ENCODE measurements around the gene SCEL.

The SCEL gene

DNA sequence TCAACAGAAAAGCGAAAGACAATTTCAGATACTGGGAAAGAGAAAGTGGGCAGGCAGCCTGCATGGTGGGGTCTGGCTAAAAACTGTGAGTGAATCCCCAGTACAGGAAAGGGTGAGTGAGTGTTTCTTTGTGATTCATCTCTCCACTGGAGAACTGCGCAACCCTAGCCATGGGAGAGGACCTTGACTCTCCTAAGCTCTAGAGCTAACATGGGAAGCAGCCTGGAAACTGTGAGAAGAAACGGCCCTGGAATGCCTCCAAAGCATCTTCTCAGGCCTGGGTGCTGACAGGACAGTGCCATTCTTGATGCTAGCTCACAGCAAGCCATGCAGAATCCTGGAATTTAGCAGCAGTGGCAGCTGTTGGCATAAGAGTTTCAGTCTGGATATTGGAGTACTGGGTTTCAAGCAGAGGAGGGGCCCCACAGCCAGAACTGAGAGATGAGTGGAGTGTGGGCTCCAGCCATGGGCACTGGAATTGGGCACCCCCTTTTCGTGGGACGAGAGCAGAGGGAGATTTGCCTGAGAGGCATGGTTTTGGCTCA, 143.3 kb downstream of the SCEL start:
- DNase-seq, result no peak

- no peak for DNase-seq
Observed at GRCh38 chr13:77687799-77688198, 152.3 kb downstream of the SCEL start.

GRCh38 chr13:77691871-77692270, 156.4 kb downstream of the SCEL start:
- no peak for DNase-seq

GRCh38 chr13:77692746-77693448, 157.4 kb downstream of the SCEL start:
- DNase-seq, result no peak

- DNase-seq, result no peak
Observed at GRCh38 chr13:77693449-77693940, 158.0 kb downstream of the SCEL start.

Measured in retina (tissue), 1 donor.